OCI-LY7 (cell line): ENCODE data around the gene HIVEP3.

Experiments
- CTCF ChIP-seq: fragments of 200-600 bp; sonication (generic); conservative IDR thresholded peaks from 2 replicates; pipeline ENCODE4 v1.5.1; 2014; ENCODE audit warnings: mild to moderate bottlenecking, antibody characterized with exemption, low read length, moderate library complexity, mixed read lengths
- EZH2phosphoT487 ChIP-seq: fragments of 200-600 bp; sonication (generic); IDR thresholded peaks from 2 replicates; pipeline ENCODE4 v1.6.1; 2018; ENCODE audit warnings: low read depth, borderline replicate concordance, mild to moderate bottlenecking, mixed run types, antibody characterized with exemption, low read length, moderate library complexity, mixed read lengths

- TF ChIP-seq CTCF (no peak), EZH2phosphoT487 (no peak)
These were observed 435.5 kb downstream of the HIVEP3 start for GRCh38 chr1:41483001-41483850.
